Measurements from ENCODE around the gene TEAD4. TPM values are rescaled to one million over a fixed set of nuclear protein-coding genes. Genes with fewer than 3 reads are reported as not detected.

Gene TEAD4
- total RNA-seq, 1 donor from 2014 or later: 26.0 TPM

DNA sequence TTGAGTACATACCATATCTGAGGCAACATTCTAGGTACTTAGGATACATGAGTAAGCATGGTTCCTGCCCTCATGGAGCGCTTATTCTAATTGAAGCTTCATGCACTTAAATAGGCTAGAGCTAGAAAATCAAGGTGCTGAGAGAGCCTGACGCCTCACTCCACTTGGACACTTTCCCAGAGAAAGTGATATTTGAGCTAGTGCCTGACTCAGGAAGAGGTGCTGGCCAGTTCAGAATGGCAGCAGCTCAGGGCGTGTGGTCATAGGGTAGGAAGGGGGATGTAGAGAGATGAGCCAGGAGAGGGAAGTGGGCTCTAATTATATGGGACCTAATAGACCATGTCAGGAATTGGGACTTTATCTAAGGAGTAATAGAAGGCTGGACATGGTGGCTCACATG lies 35.2 kb upstream of the TEAD4 start:
- Mint-ChIP-seq H3K27ac (ENCODE audit: unreplicated experiment) (no peak overlapping the region), H3K27me3 (ENCODE audit: low read depth) (no peaks in the 10 kb centered on the region), H3K36me3 (ENCODE audit: low read depth) (peaks cover 26% of the 10 kb centered on the region), H3K4me3 (ENCODE audit: unreplicated experiment) (no peak overlapping the region), H3K9me3 (ENCODE audit: low read depth) (no peaks in the 10 kb centered on the region), H3K4me1 (ENCODE audit: low read depth) (peaks cover 8% of the 10 kb centered on the region)
- no peak for DNase-seq (ENCODE audit: low spot score)
- TF ChIP-seq, protein P1, sequence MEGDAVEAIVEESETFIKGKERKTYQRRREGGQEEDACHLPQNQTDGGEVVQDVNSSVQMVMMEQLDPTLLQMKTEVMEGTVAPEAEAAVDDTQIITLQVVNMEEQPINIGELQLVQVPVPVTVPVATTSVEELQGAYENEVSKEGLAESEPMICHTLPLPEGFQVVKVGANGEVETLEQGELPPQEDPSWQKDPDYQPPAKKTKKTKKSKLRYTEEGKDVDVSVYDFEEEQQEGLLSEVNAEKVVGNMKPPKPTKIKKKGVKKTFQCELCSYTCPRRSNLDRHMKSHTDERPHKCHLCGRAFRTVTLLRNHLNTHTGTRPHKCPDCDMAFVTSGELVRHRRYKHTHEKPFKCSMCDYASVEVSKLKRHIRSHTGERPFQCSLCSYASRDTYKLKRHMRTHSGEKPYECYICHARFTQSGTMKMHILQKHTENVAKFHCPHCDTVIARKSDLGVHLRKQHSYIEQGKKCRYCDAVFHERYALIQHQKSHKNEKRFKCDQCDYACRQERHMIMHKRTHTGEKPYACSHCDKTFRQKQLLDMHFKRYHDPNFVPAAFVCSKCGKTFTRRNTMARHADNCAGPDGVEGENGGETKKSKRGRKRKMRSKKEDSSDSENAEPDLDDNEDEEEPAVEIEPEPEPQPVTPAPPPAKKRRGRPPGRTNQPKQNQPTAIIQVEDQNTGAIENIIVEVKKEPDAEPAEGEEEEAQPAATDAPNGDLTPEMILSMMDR (IDR thresholded peaks at IDR 0.05): no peak

DNA sequence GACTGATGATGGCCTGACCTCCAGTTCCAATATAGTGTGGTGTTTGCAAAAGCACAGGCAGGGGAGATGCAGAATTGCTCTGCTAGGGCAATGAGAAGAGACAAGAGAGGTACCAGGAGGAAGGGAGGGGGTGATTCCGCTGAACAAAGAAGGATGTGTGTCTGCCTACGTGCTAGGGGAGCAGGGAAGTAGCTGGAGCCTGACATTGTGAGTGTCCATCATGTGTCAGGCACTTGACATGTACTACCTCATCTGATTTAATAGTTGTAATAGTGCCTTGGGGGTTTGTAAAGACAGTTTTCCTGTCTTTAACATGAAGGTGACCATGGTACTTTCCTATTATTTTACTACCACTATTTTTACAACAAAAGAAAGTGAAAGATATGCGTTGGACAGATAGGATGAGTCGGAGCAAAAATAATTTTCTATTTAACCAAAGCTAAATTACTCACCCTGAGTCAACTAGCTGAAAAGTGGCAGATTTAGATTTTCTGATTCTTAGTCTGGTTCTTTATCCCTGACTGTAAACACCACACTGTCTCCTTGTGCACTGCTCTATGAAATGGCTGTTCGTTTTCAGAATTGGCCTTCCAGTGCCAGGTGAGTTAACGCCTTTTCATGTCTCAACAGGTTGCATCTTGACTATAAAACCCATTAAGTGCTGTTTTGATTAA lies 33.7 kb upstream of the TEAD4 start:
- TF ChIP-seq, protein P1 (IDR thresholded peaks at IDR 0.05): no peak
- no peak overlapping the region for H3K27ac Mint-ChIP-seq (ENCODE audit: unreplicated experiment)
- H3K27me3 Mint-ChIP-seq (ENCODE audit: low read depth): no peaks in the 10 kb centered on the region
- no peak overlapping the region for H3K4me3 Mint-ChIP-seq (ENCODE audit: unreplicated experiment)
- peaks cover 30% of the 10 kb centered on the region for H3K36me3 Mint-ChIP-seq (ENCODE audit: low read depth)
- no peak for DNase-seq (ENCODE audit: low spot score)
- no peaks in the 10 kb centered on the region for H3K9me3 Mint-ChIP-seq (ENCODE audit: low read depth)
- H3K4me1 Mint-ChIP-seq (ENCODE audit: low read depth): peaks cover 8% of the 10 kb centered on the region

DNA sequence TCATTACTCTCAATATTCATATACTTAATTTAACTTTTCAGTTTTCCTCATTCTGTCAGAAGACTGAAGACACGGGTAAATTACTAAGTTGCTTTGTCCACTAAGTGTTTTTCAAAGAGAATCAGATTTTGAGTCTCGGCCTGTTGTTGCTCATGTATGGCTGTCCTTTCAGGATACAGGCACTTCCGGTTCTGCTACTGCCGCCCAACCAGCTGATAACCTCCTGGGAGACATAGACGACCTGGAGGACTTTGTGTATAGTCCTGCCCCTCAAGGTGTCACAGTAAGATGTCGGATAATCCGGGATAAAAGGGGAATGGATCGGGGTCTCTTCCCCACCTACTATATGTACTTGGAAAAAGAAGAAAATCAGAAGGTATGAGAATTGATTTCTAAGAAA lies 28.3 kb upstream of the TEAD4 start:
- H3K4me1 Mint-ChIP-seq (ENCODE audit: low read depth): no peaks in the 10 kb centered on the region
- H3K9me3 Mint-ChIP-seq (ENCODE audit: low read depth): no peaks in the 10 kb centered on the region
- DNase-seq (ENCODE audit: low spot score): no peak
- H3K4me3 Mint-ChIP-seq (ENCODE audit: unreplicated experiment): no peak overlapping the region
- H3K27ac Mint-ChIP-seq (ENCODE audit: unreplicated experiment): no peak overlapping the region
- H3K36me3 Mint-ChIP-seq (ENCODE audit: low read depth): peaks cover 40% of the 10 kb centered on the region
- H3K27me3 Mint-ChIP-seq (ENCODE audit: low read depth): no peaks in the 10 kb centered on the region
- TF ChIP-seq, protein P1 (IDR thresholded peaks at IDR 0.05): no peak

DNA sequence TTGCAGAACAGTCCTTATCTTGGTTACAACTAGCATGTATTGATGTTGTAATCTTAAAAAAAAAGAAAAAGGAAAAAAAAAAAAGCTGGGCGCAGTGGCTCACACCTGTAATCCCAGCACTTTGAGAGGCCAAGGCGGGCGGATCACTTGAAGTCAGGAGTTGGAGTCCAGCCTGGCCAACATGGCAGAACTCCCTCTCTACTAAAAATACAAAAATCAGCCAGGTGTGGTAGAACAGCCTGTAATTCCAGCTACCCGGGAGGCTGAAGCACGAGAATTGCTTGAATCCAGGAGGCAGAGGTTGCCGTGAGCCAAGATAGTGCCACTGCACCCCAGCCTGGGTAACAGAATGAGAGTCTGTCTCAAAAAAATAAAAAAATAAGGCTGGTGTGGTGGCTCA lies 25.6 kb upstream of the TEAD4 start:
- Mint-ChIP-seq H3K36me3 (ENCODE audit: low read depth) (peaks cover 43% of the 10 kb centered on the region), H3K9me3 (ENCODE audit: low read depth) (no peaks in the 10 kb centered on the region), H3K27me3 (ENCODE audit: low read depth) (no peaks in the 10 kb centered on the region), H3K27ac (ENCODE audit: unreplicated experiment) (no peak overlapping the region), H3K4me1 (ENCODE audit: low read depth) (no peaks in the 10 kb centered on the region), H3K4me3 (ENCODE audit: unreplicated experiment) (no peak overlapping the region)
- TF ChIP-seq, protein P1 (IDR thresholded peaks at IDR 0.05): no peak
- no peak for DNase-seq (ENCODE audit: low spot score)

DNA sequence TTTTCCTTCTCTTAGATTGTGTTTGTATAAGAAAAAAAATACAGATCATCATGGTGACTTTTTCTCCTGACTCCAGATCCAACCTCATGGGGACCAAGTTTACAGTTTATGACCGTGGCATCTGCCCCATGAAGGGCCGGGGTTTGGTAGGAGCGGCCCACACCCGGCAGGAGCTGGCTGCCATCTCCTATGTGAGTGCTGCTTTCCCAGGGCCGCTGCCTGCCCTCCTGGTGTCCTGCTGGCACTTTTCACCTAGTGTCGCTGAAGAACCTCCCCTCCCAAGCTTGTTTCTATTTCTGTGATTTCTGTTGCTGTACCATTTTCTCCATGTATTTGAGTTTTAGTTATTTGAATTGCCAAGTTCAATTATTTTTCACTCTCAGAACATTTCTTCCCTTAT lies 24.8 kb upstream of the TEAD4 start:
- TF ChIP-seq, protein P1 (IDR thresholded peaks at IDR 0.05): no peak
- no peaks in the 10 kb centered on the region for H3K27me3 Mint-ChIP-seq (ENCODE audit: low read depth)
- no peaks in the 10 kb centered on the region for H3K4me1 Mint-ChIP-seq (ENCODE audit: low read depth)
- H3K9me3 Mint-ChIP-seq (ENCODE audit: low read depth): no peaks in the 10 kb centered on the region
- H3K36me3 Mint-ChIP-seq (ENCODE audit: low read depth): peaks cover 47% of the 10 kb centered on the region
- no peak overlapping the region for H3K4me3 Mint-ChIP-seq (ENCODE audit: unreplicated experiment)
- no peak overlapping the region for H3K27ac Mint-ChIP-seq (ENCODE audit: unreplicated experiment)
- no peak for DNase-seq (ENCODE audit: low spot score)

Data from chondrocyte (in vitro differentiated cells).